ENCODE measurements around the gene RPS6KB2. TPM values are rescaled to one million over a fixed set of nuclear protein-coding genes. Genes with fewer than 3 reads are reported as not detected.

The RPS6KB2 gene
- total RNA-seq, 6 donors from 2014 or later = 35.2 to 94.3 (median 50.4) TPM

DNA sequence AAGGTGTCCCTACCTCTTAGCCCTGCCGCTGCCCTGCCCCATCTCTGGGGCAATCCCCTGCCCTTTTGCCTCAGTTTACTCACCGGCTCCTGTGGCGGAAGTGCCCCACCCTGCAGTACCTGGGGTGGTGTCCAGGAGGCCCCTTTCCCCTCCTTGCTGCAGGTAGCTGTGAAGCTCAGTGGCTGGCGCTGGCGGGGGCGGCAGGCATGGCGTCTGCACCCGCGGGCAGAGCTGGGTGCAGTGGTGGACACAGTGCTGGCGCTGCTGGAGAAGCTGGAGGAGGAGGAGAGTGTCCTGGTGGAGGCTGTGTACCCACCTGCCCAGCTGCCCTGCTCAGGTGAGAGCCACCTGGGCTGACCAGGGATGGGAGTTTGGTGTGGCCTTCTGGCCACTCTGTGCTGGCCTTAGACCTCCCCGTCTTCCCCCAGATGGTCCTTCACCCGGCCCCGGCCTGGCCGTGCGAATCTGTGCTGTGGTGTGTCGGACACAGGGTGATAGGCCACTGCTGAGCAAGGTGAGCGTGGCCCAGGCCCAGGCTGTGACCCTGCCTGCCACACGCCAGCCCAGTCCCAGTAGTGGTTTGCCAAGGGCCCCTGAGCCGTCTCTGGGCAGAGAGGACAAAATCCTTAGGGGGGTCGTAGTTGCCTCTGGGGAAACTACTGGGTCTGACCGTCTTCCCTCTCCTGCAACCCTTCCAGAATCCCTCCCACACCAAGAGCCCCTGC, 8.8 kb upstream of the RPS6KB2 start:
- TF ChIP-seq, protein P1, sequence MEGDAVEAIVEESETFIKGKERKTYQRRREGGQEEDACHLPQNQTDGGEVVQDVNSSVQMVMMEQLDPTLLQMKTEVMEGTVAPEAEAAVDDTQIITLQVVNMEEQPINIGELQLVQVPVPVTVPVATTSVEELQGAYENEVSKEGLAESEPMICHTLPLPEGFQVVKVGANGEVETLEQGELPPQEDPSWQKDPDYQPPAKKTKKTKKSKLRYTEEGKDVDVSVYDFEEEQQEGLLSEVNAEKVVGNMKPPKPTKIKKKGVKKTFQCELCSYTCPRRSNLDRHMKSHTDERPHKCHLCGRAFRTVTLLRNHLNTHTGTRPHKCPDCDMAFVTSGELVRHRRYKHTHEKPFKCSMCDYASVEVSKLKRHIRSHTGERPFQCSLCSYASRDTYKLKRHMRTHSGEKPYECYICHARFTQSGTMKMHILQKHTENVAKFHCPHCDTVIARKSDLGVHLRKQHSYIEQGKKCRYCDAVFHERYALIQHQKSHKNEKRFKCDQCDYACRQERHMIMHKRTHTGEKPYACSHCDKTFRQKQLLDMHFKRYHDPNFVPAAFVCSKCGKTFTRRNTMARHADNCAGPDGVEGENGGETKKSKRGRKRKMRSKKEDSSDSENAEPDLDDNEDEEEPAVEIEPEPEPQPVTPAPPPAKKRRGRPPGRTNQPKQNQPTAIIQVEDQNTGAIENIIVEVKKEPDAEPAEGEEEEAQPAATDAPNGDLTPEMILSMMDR (IDR thresholded peaks at IDR 0.05) = no peak
- TF ChIP-seq POLR2A (IDR thresholded peaks at IDR 0.05) (no peak), POLR2AphosphoS5 (IDR thresholded peaks at IDR 0.05) (no peak), EP300 (IDR thresholded peaks at IDR 0.05) (no peak)
- Histone ChIP-seq H3K36me3 (no peaks in the 10 kb centered on the region), H3K27me3 (peaks cover 0 to 3% (median 0%) of the 10 kb centered on the region in 4 donors), H3K9me3 (no peaks in the 10 kb centered on the region), H3K4me3 (no peak overlapping the region), H3K4me1 (peaks cover 47 to 63% (median 50%) of the 10 kb centered on the region in 4 donors), H3K27ac (peak overlapping the region; percentile 83 to 90 (median 88))
- peak in 1 of 2 donors; percentile 81 for DNase-seq
- no peak for ATAC-seq (ENCODE audit: low FRiP score in 2 of 2)
- 96 to 98% methylated on average over 16 to 18 of the region's 21 CpGs for WGBS, 2 donors

DNA sequence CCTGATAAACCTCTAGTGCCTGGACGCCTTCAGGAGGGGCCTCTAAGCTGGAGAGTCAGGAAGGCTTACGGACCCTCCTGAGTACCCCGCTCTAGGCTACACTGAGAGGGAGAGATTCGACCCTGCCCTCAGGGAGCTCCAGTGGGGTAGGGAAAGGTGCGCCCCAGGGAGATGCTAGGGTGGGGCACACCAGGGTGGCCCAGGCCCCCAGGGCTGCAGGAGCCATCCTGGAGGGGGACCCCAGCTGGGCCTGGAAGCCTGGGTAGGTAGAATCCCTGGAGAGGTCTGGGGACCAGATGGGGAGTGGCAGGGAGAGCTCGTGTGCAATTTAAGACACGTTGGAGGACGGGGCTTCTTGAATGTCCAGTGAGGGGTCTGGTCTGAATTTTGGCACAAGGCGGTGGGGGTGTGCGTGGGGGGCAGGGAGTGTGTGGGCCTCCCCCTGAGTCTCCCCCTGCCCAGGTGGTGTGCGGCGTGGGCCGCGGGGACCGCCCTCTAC, 8.1 kb upstream of the RPS6KB2 start:
- H3K27ac ChIP-seq = peak overlapping the region; percentile 83 to 90 (median 88)
- DNase-seq = no peak
- peak overlapping the region; percentile 18 to 82 (median 65) for H3K4me3 ChIP-seq
- 39 to 40% methylated on average over 7 to 15 of the region's 15 CpGs for WGBS, 2 donors
- ATAC-seq (ENCODE audit: low FRiP score in 2 of 2) = no peak
- peaks cover 0 to under 1% (median 0%) of the 10 kb centered on the region in 4 donors for H3K27me3 ChIP-seq
- TF ChIP-seq EP300 (IDR thresholded peaks at IDR 0.05) = no peak
- no peak for TF ChIP-seq POLR2A (IDR thresholded peaks at IDR 0.05)
- TF ChIP-seq, protein P1 (IDR thresholded peaks at IDR 0.05) = no peak
- TF ChIP-seq POLR2AphosphoS5 (IDR thresholded peaks at IDR 0.05) = no peak
- H3K9me3 ChIP-seq = no peaks in the 10 kb centered on the region
- H3K4me1 ChIP-seq = peaks cover 43 to 57% (median 45%) of the 10 kb centered on the region in 4 donors
- no peaks in the 10 kb centered on the region for H3K36me3 ChIP-seq

GRCh38 chr11:67420646-67421429, 7.5 kb upstream of the RPS6KB2 start:
- peak overlapping the region; percentile 83 to 90 (median 88) for H3K27ac ChIP-seq
- DNase-seq (peak; percentile 99 to 100), ATAC-seq (ENCODE audit: low FRiP score in 2 of 2) (peak; percentile 95 to 98)
- H3K9me3 ChIP-seq = no peaks in the 10 kb centered on the region
- TF ChIP-seq POLR2AphosphoS5 (IDR thresholded peaks at IDR 0.05) (peak; percentile 48 to 79), EP300 (IDR thresholded peaks at IDR 0.05) (no peak), POLR2A (IDR thresholded peaks at IDR 0.05) (peak in 2 of 4 donors; percentile 55 to 73)
- TF ChIP-seq, protein P1 (IDR thresholded peaks at IDR 0.05) = peak in 5 of 6 experiments; percentile 12 to 62 (median 30)
- H3K36me3 ChIP-seq = no peaks in the 10 kb centered on the region
- 2 to 3% methylated on average over 20 to 30 of the region's 97 CpGs for WGBS, 2 donors
- H3K4me3 ChIP-seq = peak overlapping the region; percentile 18 to 82 (median 65)
- H3K27me3 ChIP-seq = no peaks in the 10 kb centered on the region
- H3K4me1 ChIP-seq = peaks cover 38 to 51% (median 39%) of the 10 kb centered on the region in 4 donors

- peak in 1 of 2 donors; percentile 41 for ATAC-seq (ENCODE audit: low FRiP score in 2 of 2)
- H3K4me3 ChIP-seq = peak overlapping the region in 3 of 4 donors; percentile 52 to 82 (median 78)
Measured at GRCh38 chr11:67421430-67422031, 6.8 kb upstream of the RPS6KB2 start.

More at GRCh38 chr11:67421430-67422031, 6.8 kb upstream of the RPS6KB2 start:
- Histone ChIP-seq H3K4me1 (peaks cover 31 to 44% (median 32%) of the 10 kb centered on the region in 4 donors), H3K27ac (peak overlapping the region; percentile 83 to 90 (median 88)), H3K9me3 (no peaks in the 10 kb centered on the region), H3K27me3 (no peaks in the 10 kb centered on the region), H3K36me3 (no peaks in the 10 kb centered on the region)
- TF ChIP-seq EP300 (IDR thresholded peaks at IDR 0.05) (no peak), POLR2AphosphoS5 (IDR thresholded peaks at IDR 0.05) (no peak), POLR2A (IDR thresholded peaks at IDR 0.05) (no peak)
- TF ChIP-seq, protein P1 (IDR thresholded peaks at IDR 0.05) = no peak
- WGBS, 2 donors = 74 to 85% methylated on average over 16 to 19 of the region's 22 CpGs
- DNase-seq = no peak

Measured in upper lobe of left lung (tissue), 6 donors.